Measurements from ENCODE around the gene NOPCHAP1. TPM values are rescaled to one million over a fixed set of nuclear protein-coding genes. Genes with fewer than 3 reads are reported as not detected.

Gene NOPCHAP1
- total and polyA plus RNA-seq, 2 experiments from 2014 or later: 7.5 to 25.6 TPM

DNA sequence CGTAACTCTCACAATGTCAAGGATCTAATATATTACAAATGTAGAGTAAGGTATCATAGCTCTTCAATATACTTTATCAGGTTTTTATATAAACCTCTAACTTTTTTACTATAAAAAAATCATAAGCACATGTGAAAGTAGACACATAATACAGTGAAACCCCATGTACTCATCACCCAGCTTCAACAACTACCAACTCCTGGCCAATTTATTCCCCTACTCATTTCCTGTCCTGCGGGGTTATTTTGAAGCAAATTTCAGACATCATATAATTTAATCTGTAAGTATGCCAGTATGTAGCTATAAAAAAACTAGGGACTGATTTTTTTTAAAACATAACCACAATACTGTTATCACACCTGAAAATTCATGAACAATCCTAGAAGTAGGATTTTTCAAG is 47.7 kb downstream of the NOPCHAP1 start:
- H3K27ac ChIP-seq: no peak overlapping the region
- H3K27me3 ChIP-seq: no peaks in the 10 kb centered on the region
- TF ChIP-seq, protein P1, sequence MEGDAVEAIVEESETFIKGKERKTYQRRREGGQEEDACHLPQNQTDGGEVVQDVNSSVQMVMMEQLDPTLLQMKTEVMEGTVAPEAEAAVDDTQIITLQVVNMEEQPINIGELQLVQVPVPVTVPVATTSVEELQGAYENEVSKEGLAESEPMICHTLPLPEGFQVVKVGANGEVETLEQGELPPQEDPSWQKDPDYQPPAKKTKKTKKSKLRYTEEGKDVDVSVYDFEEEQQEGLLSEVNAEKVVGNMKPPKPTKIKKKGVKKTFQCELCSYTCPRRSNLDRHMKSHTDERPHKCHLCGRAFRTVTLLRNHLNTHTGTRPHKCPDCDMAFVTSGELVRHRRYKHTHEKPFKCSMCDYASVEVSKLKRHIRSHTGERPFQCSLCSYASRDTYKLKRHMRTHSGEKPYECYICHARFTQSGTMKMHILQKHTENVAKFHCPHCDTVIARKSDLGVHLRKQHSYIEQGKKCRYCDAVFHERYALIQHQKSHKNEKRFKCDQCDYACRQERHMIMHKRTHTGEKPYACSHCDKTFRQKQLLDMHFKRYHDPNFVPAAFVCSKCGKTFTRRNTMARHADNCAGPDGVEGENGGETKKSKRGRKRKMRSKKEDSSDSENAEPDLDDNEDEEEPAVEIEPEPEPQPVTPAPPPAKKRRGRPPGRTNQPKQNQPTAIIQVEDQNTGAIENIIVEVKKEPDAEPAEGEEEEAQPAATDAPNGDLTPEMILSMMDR (IDR thresholded peaks at IDR 0.05; ENCODE audit: low read depth, low read length): no peak
- H3K9me3 ChIP-seq (ENCODE audit: low read depth): no peaks in the 10 kb centered on the region
- H3K4me1 ChIP-seq (ENCODE audit: low read depth): no peaks in the 10 kb centered on the region
- no peak for DNase-seq (ENCODE audit: low read depth in 1 of 2, low spot score in 1 of 2)
- H3K36me3 ChIP-seq: no peaks in the 10 kb centered on the region
- H3K4me3 ChIP-seq: no peak overlapping the region

Other genes with a start within 250 kb of the NOPCHAP1 start
- 5.9 and 11.7 TPM in 2 replicates for gene SLC41A2, start 28.0 kb upstream of the NOPCHAP1 start, total RNA-seq
- gene SLC41A2, start 28.0 kb upstream of the NOPCHAP1 start, polyA plus RNA-seq: 2.1 and 3.1 TPM in 2 replicates
- gene ALDH1L2, start 98.1 kb downstream of the NOPCHAP1 start, total RNA-seq: 0.14 and 0.63 TPM in 2 replicates
- 0.12 and 2.3 TPM in 2 replicates for gene ALDH1L2, start 98.1 kb downstream of the NOPCHAP1 start, polyA plus RNA-seq
- 12.3 and 18.5 TPM in 2 replicates for gene WASHC4, start 121.4 kb downstream of the NOPCHAP1 start, total RNA-seq
- 24.1 and 41.1 TPM in 2 replicates for gene WASHC4, start 121.4 kb downstream of the NOPCHAP1 start, polyA plus RNA-seq
- gene APPL2, start 249.9 kb downstream of the NOPCHAP1 start, total RNA-seq: 13.2 and 23.3 TPM in 2 replicates
- 23.2 and 24.7 TPM in 2 replicates for gene APPL2, start 249.9 kb downstream of the NOPCHAP1 start, polyA plus RNA-seq

Data from cardiac muscle cell (in vitro differentiated cells and primary cell).